ENCODE data around the gene SLC37A1.
"Not testable (repeated sequence)": the region's sequence is repeated elsewhere in the genome, so short reads cannot be mapped to it uniquely, and the experiment has no call there.

The SLC37A1 gene

DNA sequence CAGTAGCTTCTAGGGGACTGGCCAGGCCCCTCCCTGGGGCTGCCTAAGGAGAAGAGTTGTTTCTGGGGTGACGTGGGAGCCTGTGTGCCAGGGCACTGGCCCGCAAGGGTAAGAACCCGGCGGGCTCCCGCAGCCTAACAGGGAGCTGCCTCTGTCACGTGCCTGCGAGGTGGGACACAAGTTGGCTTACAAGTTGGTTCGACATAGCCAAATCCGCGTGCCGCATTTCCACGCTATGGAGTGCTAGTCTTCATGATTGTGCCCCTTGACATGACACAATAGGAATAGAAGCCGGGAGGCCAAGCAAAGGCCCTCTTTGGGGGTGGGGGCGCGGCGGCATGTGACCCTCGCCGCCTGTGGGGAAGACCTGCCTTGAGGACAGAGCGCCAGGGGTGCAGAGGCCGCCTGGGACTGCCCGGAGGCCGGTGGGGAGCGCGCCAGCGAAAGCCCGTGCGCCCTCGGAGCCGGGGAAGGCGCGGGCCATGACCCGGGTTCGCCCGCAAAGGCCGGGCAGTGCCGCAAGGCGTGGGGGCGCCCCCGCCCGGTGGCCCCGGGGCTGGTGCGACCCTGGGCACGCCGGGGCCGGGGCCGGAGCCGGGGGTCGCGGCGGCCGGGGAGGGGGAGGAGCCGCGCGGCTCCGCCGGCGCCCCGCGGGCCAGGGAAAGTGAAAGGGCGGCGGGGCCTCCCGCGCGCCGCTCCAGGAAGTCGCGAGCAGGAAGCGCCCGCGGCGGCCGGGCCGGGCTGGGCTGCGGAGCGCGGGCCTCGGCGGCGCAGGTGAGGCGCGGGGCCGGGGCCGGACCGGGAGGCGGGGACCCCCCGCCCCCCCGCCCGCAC lies at the start of gene SLC37A1:
TSS of gene SLC37A1 (plus strand) at position 702 of the 834 bp plus-strand sequence. CDS start 4,603 bp downstream, outside the sequence.
- peak; percentile 60 for DNase-seq

- no peak for DNase-seq
These were observed 49.7 kb upstream of the SLC37A1 start for GRCh38 chr21:42463861-42464515.

GRCh38 chr21:42465008-42465802 lies 48.4 kb upstream of the SLC37A1 start:
- DNase-seq = no peak

GRCh38 chr21:42465803-42466127 lies 47.9 kb upstream of the SLC37A1 start:
- no peak for DNase-seq

- DNase-seq = no peak
These were observed 47.0 kb upstream of the SLC37A1 start for GRCh38 chr21:42466700-42467099.

GRCh38 chr21:42467140-42467983 lies 46.3 kb upstream of the SLC37A1 start:
- peak; percentile 79 for DNase-seq

GRCh38 chr21:42468491-42469131 lies 45.0 kb upstream of the SLC37A1 start:
- DNase-seq = no peak

DNA sequence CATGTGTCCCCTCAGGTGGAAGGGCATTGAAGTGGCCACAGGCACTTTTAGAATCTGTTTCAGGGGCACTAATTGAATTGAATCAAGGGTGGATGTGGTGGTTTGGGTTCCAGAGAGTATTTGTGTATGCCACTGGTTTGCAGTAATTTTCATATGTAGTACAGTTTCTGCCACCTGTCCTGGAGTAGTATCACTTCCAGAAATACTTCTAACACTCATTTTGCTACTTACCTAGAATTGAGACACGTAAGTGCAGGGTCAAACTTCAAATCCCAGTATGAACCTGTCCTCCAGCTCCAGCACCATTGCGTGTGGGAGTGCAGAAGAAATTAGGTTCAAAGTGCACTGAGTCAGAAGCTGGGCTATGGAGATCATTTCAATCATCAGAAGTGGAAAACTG lies 44.4 kb upstream of the SLC37A1 start:
- DNase-seq = no peak

DNA sequence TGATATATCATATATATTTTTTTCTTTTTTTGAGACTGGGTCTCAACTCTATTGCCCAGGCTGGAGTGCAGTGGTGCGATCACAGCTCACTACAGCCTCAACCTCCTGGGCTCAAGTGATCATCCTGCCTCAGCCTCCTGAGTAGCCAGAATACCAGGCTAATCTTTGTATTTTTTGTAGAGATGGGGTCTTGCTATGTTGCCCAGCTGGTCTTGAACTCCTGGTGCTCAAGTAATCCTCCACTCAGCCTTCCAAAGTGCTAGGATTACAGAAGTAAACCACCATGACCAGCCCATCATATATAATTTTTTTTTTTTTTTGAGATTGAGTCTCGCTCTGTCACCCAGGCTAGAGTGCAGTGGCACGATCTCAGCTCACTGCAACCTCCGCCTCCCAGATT lies 43.9 kb upstream of the SLC37A1 start:
- DNase-seq = not testable (repeated sequence)

GRCh38 chr21:42471206-42471605 lies 42.4 kb upstream of the SLC37A1 start:
- no peak for DNase-seq

DNA sequence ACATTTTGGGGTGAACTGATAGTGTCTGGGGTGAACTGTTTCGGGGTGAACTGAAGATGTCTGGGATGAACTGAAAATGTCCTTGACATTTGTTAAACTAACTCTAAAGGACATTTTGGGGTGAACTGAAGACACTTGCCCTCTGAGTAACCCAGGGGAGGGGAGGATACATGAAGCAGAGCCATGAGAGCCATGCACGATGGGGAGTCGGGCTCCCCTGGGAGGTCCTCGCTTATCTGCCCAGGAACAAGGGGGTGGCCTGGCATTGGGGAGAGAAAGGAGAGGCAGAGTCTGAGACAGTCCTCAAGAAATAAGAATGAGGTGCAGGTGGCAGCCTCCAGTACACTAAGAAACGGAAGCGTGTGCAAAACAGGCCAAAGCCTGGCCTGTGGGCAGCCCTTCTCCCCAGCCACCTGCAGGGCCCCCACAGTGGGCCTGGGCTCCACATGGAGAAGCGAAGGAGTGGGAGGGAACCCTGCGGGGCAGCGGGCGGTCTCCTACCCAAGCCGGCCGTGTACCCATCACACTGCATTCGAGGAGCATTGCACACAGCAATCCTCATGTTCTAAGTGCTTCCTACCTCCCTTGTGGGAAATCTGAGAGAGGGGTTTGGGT lies 41.8 kb upstream of the SLC37A1 start:
- no peak for DNase-seq

- DNase-seq = peak; percentile 16
These were observed 41.1 kb upstream of the SLC37A1 start for GRCh38 chr21:42472521-42472920.

GRCh38 chr21:42473498-42474042 lies 40.1 kb upstream of the SLC37A1 start:
- DNase-seq = no peak

- peak; percentile 90 for DNase-seq
These were observed 39.4 kb upstream of the SLC37A1 start for GRCh38 chr21:42474043-42474831.

DNA sequence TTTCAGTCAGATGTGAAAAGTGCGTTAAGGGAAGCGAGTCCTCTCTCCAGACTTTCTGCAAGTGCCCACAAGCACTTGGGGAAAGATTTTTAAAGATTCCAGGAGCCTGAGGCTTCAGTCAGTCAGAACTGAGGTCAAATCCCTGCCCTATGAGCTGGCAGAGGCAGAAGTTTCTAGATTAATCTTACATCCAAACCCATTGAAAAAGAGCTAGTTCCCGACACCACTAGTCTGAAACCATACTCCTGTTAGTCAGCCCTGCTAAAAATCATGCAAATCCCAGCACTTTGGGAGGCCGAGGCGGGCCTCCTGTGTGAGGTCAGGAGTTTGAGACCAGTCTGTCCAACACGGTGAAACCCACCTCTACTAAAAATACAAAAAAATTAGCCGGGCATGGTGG lies 38.6 kb upstream of the SLC37A1 start:
- peak; percentile 40 for DNase-seq

GRCh38 chr21:42475526-42476387 lies 37.9 kb upstream of the SLC37A1 start:
- DNase-seq = peak; percentile 42

- peak; percentile 38 for DNase-seq
These were observed 37.0 kb upstream of the SLC37A1 start for GRCh38 chr21:42476388-42477331.

GRCh38 chr21:42478504-42478903 lies 35.1 kb upstream of the SLC37A1 start:
- DNase-seq = peak; percentile 29

Data from islet precursor cell (in vitro differentiated cells).